HL-60 (cell line): ENCODE data around the gene ADAMTS14.

ENCODE experiments used
- DNase-seq, 2 experiments: peaks; one replicate each; pipeline ENCODE4 v3.0.0-alpha.2; 2010 to 2020; ENCODE audit warnings: low read depth in 1 of 2, low spot score in 1 of 2
- H3K27ac ChIP-seq: fragments of 250-450 bp; sonication (Bioruptor Pico); replicated peaks from 2 replicates; pipeline ENCODE4 v1.5.1; 2020; ENCODE audit warnings: mild to moderate bottlenecking, moderate library complexity
- H3K27me3 ChIP-seq: fragments of 250-450 bp; sonication (Bioruptor Pico); 2 replicates; pipeline ENCODE4 v1.5.1; 2021; ENCODE audit warnings: mild to moderate bottlenecking, moderate library complexity; ENCODE audit not compliant: insufficient read depth, poor library complexity, severe bottlenecking
- H3K4me3 ChIP-seq: replicated peaks from 2 replicates; pipeline ENCODE4 v1.5.1; 2011; ENCODE audit warnings: mild to moderate bottlenecking, control low read depth, low read length; ENCODE audit not compliant: insufficient read depth
- CTCF ChIP-seq: IDR thresholded peaks from one replicate; pipeline ENCODE4 v1.5.1; 2011; ENCODE audit warnings: low read length, control low read depth, inconsistent platforms; ENCODE audit not compliant: insufficient read depth
- GABPA ChIP-seq: IDR thresholded peaks from 2 replicates; pipeline ENCODE4 v1.6.1; 2012; ENCODE audit warnings: low read depth
- POLR2AphosphoS5 ChIP-seq: IDR thresholded peaks from 2 replicates; pipeline ENCODE4 v1.6.1; 2012; ENCODE audit warnings: low read depth
- REST ChIP-seq: IDR thresholded peaks from 2 replicates; pipeline ENCODE4 v1.6.1; 2012; ENCODE audit warnings: low read depth; ENCODE audit not compliant: insufficient replicate concordance
- SPI1 ChIP-seq: IDR thresholded peaks from 2 replicates; pipeline ENCODE4 v1.6.1; 2012; ENCODE audit warnings: low read depth, mild to moderate bottlenecking, borderline replicate concordance

Gene ADAMTS14

GRCh38 chr10:70677016-70677415 is 4.7 kb downstream of the ADAMTS14 start:
- Histone ChIP-seq H3K27me3 (no peaks in the 10 kb centered on the region), H3K4me3 (no peak overlapping the region), H3K27ac (no peak overlapping the region)
- no peak for TF ChIP-seq SPI1
- TF ChIP-seq POLR2AphosphoS5 = no peak
- no peak for TF ChIP-seq GABPA
- no peak for TF ChIP-seq CTCF
- no peak for TF ChIP-seq REST
- DNase-seq = no peak

GRCh38 chr10:70677620-70678249 is 5.4 kb downstream of the ADAMTS14 start:
- Histone ChIP-seq H3K4me3 (no peak overlapping the region), H3K27me3 (no peaks in the 10 kb centered on the region), H3K27ac (no peak overlapping the region)
- TF ChIP-seq SPI1 (no peak), REST (no peak), GABPA (no peak), POLR2AphosphoS5 (no peak)
- no peak for DNase-seq

GRCh38 chr10:70678250-70678635 is 5.9 kb downstream of the ADAMTS14 start:
- TF ChIP-seq POLR2AphosphoS5 = no peak
- no peak for TF ChIP-seq CTCF
- no peak for TF ChIP-seq GABPA
- TF ChIP-seq REST = no peak
- no peak for TF ChIP-seq SPI1

More at GRCh38 chr10:70678250-70678635, 5.9 kb downstream of the ADAMTS14 start:
- no peak for DNase-seq
- H3K27ac ChIP-seq = no peak overlapping the region
- no peak overlapping the region for H3K4me3 ChIP-seq
- no peaks in the 10 kb centered on the region for H3K27me3 ChIP-seq
